ENCODE measurements around the gene CD47. TPM values are rescaled to one million over a fixed set of nuclear protein-coding genes. Genes with fewer than 3 reads are reported as not detected.

The CD47 gene
- total and polyA plus RNA-seq, 2 of the 13 experiments (the other 11 are each of a cell fraction or from before 2014, with no cell fraction given), result 3.3 to 6.5 TPM

DNA sequence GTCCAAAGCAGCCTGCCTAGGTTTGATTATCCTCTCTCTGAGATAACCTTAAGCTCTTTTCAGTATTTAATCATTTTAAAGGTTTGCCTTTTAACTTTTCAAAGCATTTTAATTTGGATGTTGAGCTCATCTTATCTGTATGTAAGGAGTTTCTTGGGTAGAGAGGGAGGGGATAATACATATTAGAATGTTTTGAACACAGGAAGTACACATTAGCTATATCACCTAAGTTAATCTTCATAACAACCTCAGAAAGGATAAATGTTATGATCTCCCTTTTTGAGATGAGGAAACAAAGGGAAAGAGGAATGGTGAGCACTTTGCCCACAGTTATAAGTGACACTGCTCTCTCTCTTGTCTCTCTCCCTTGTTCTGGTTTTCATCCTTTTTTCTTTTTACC, 2.2 kb upstream of the CD47 start (continued):
- TF ChIP-seq, protein P1, sequence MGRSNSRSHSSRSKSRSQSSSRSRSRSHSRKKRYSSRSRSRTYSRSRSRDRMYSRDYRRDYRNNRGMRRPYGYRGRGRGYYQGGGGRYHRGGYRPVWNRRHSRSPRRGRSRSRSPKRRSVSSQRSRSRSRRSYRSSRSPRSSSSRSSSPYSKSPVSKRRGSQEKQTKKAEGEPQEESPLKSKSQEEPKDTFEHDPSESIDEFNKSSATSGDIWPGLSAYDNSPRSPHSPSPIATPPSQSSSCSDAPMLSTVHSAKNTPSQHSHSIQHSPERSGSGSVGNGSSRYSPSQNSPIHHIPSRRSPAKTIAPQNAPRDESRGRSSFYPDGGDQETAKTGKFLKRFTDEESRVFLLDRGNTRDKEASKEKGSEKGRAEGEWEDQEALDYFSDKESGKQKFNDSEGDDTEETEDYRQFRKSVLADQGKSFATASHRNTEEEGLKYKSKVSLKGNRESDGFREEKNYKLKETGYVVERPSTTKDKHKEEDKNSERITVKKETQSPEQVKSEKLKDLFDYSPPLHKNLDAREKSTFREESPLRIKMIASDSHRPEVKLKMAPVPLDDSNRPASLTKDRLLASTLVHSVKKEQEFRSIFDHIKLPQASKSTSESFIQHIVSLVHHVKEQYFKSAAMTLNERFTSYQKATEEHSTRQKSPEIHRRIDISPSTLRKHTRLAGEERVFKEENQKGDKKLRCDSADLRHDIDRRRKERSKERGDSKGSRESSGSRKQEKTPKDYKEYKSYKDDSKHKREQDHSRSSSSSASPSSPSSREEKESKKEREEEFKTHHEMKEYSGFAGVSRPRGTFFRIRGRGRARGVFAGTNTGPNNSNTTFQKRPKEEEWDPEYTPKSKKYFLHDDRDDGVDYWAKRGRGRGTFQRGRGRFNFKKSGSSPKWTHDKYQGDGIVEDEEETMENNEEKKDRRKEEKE (IDR thresholded peaks at IDR 0.05), result no peak
- no peak for TF ChIP-seq GTF2F1 (IDR thresholded peaks at IDR 0.05; ENCODE audit: low read length)
- no peak for TF ChIP-seq SOX5 (CRISPR knock-in tag; IDR thresholded peaks at IDR 0.05; ENCODE audit: borderline replicate concordance)
- TF ChIP-seq, protein P2, sequence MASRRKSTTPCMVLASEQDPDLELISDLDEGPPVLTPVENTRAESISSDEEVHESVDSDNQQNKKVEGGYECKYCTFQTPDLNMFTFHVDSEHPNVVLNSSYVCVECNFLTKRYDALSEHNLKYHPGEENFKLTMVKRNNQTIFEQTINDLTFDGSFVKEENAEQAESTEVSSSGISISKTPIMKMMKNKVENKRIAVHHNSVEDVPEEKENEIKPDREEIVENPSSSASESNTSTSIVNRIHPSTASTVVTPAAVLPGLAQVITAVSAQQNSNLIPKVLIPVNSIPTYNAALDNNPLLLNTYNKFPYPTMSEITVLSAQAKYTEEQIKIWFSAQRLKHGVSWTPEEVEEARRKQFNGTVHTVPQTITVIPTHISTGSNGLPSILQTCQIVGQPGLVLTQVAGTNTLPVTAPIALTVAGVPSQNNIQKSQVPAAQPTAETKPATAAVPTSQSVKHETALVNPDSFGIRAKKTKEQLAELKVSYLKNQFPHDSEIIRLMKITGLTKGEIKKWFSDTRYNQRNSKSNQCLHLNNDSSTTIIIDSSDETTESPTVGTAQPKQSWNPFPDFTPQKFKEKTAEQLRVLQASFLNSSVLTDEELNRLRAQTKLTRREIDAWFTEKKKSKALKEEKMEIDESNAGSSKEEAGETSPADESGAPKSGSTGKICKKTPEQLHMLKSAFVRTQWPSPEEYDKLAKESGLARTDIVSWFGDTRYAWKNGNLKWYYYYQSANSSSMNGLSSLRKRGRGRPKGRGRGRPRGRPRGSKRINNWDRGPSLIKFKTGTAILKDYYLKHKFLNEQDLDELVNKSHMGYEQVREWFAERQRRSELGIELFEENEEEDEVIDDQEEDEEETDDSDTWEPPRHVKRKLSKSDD (CRISPR knock-in tag; IDR thresholded peaks at IDR 0.05; ENCODE audit: low read depth), result no peak
- no peak for TF ChIP-seq DMAP1 (CRISPR knock-in tag; IDR thresholded peaks at IDR 0.05)

DNA sequence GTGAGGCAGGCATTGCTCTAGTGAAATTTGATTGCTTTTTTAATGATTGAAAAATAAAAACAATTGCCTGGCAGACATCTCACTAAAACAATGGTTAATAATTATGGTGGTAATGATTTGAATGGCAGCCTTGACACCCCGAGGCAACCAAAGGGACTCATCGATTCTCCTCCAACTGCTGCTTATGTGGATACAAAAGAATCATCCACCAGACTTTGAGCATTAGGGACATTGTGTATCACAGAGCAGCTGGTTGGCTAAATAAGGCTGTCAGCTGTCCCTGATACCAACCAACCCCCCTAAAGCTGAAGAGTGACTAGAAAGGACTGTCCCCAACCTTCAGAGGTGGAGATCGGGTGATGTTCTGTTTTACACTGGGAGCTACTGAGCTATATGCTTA, 1.7 kb upstream of the CD47 start:
- ChIA-PET CTCF (ENCODE audit: low intra/inter-chr PET ratio, low total read pairs) (no interaction called here), POLR2A (no interaction called here)
- Histone ChIP-seq H3K4me1 (ENCODE audit: insufficient read depth, low read length) (peaks cover 9% of the 10 kb centered on the region), H3K36me3 (replicated peaks in 1 of 2; ENCODE audit: control insufficient read depth in 1 of 2, insufficient read depth in 2 of 2, low read length in 2 of 2) (no peaks in the 10 kb centered on the region), H3K9ac (ENCODE audit: insufficient read depth, low read depth, low read length) (no peak overlapping the region), H3K9me3 (ENCODE audit: low read length) (no peaks in the 10 kb centered on the region), H2AFZ (ENCODE audit: low read length) (no peak overlapping the region), H3K4me2 (ENCODE audit: low read depth, low read length) (no peak overlapping the region), H3K4me3 (replicated peaks in 1 of 3; ENCODE audit: insufficient read depth in 1 of 3, low read depth in 2 of 3, low read length in 3 of 3) (no peak overlapping the region), H3K27me3 (ENCODE audit: control insufficient read depth in 1 of 2, insufficient read depth in 2 of 2, low read length in 2 of 2) (peaks cover 0 to 11% of the 10 kb centered on the region in 2 experiments; a peak in 2 of 5 replicates), H4K20me1 (ENCODE audit: insufficient read depth, low read length) (no peaks in the 10 kb centered on the region), H3K79me2 (ENCODE audit: insufficient read depth, low read length) (no peaks in the 10 kb centered on the region), H3K27ac (ENCODE audit: extremely low read length, insufficient read depth, low read length) (no peak overlapping the region)
- no TSS peak for BruUV-seq (replicated peaks)
- DNase-seq (ENCODE audit: low spot score), result no peak
- intact Hi-C loops (cut with micrococcal nuclease; ENCODE audit: unreplicated experiment) (loop anchor here (10.0 kb wide), 1 partner anchor 382 kb away; no protein-coding TSS in a partner anchor), in situ Hi-C loops (cut with HindIII; ENCODE audit: extremely low pct_ligation_motif_present, low pct_unique_long_range_greater_than_20kb) (no loop called here)
- 19% methylated on average over 3 of the region's 3 CpGs for WGBS (ENCODE audit: low lambda C conversion rate)
- ATAC-seq, result no peak
- no peak for FAIRE-seq
- no peak for TF ChIP-seq ATAD3A (CRISPR knock-in tag; IDR thresholded peaks at IDR 0.05)
- no peak for TF ChIP-seq FOXP1 (IDR thresholded peaks at IDR 0.05)
- no peak for TF ChIP-seq FOXP1 (CRISPR knock-in tag; IDR thresholded peaks at IDR 0.05)
- TF ChIP-seq SETDB1 (CRISPR knock-in tag; IDR thresholded peaks at IDR 0.05; ENCODE audit: borderline replicate concordance), result no peak
- TF ChIP-seq THAP9 (CRISPR knock-in tag; IDR thresholded peaks at IDR 0.05; ENCODE audit: borderline replicate concordance), result no peak
- TF ChIP-seq PPARG (CRISPR knock-in tag; conservative IDR thresholded peaks at IDR 0.05), result no peak
- TF ChIP-seq ZNF678 (CRISPR knock-in tag; IDR thresholded peaks at IDR 0.05), result no peak
- no peak for TF ChIP-seq IKZF4 (CRISPR knock-in tag; IDR thresholded peaks at IDR 0.05; ENCODE audit: borderline replicate concordance, low read depth, not compliant biosample characterization)
- no peak for TF ChIP-seq ZNF251 (CRISPR knock-in tag; IDR thresholded peaks at IDR 0.05)
- no peak for TF ChIP-seq ZNF138 (CRISPR knock-in tag; IDR thresholded peaks at IDR 0.05; ENCODE audit: low read depth)
- TF ChIP-seq MAX (IDR thresholded peaks at IDR 0.05), result no peak
- no peak for TF ChIP-seq KLF16 (CRISPR knock-in tag; IDR thresholded peaks at IDR 0.05)
